CD4-positive, alpha-beta memory T cell (primary cell): ENCODE data around the gene AKT1S1. TPM values are rescaled to one million over a fixed set of nuclear protein-coding genes. Genes with fewer than 3 reads are reported as not detected.

Experiments
- CTCF ChIA-PET: fragments of 350-600 bp; sonication (Branson Sonifier 250); formaldehyde crosslinking; loops from one replicate; lab custom pipeline; 2021; ENCODE audit warnings: inconsistent platforms; ENCODE audit not compliant: partially characterized antibody; lab: Charles Lee
- POLR2A ChIA-PET: fragments of 350-600 bp; sonication (Branson Sonifier 250); formaldehyde crosslinking; loops from one replicate; lab custom pipeline; 2021; ENCODE audit not compliant: partially characterized antibody; lab: Charles Lee
- DNase-seq, 5 donors: peaks; one replicate each; pipeline versions ENCODE4 v3.0.0 to v3.0.0-alpha.2; 2020 to 2022; ENCODE audit warnings: mixed read lengths in 1 of 5
- H3K27ac ChIP-seq: one replicate; pipeline ENCODE4 v1.7.0; 2013; ENCODE audit warnings: low read depth, low read length
- H3K27me3 ChIP-seq: 2 replicates; pipeline ENCODE4 v1.7.0; 2013; ENCODE audit warnings: mild to moderate bottlenecking, low read length, moderate library complexity; ENCODE audit not compliant: insufficient read depth
- H3K36me3 ChIP-seq: 2 replicates; pipeline ENCODE4 v1.7.0; 2013; ENCODE audit warnings: mild to moderate bottlenecking, low read length, moderate library complexity; ENCODE audit not compliant: insufficient read depth
- H3K4me1 ChIP-seq: 2 replicates; pipeline ENCODE4 v1.7.0; 2013; ENCODE audit warnings: mild to moderate bottlenecking, low read length, moderate library complexity; ENCODE audit not compliant: insufficient read depth
- H3K4me3 ChIP-seq, 2 donors: one replicate each; pipeline ENCODE4 v1.7.0; 2013; ENCODE audit warnings: low read length in 2 of 2, mild to moderate bottlenecking in 1 of 2
- H3K9me3 ChIP-seq, 2 donors: one replicate each; pipeline ENCODE4 v1.7.0; 2013; ENCODE audit warnings: low read length in 2 of 2, control low read depth in 1 of 2; ENCODE audit not compliant: control insufficient read depth in 1 of 2
- H3K27ac Mint-ChIP-seq, 7 donors: one replicate each; pipeline ENCODE4 v1.8.0; 2020 to 2021; ENCODE audit warnings: mixed read lengths in 7 of 7, mild to moderate bottlenecking in 6 of 7, inconsistent platforms in 3 of 7, moderate library complexity in 3 of 7
- H3K27me3 Mint-ChIP-seq, 2 donors: one replicate each; pipeline ENCODE4 v1.8.0; 2020 to 2021; ENCODE audit warnings: mixed read lengths in 2 of 2
- H3K36me3 Mint-ChIP-seq, 2 donors: one replicate each; pipeline ENCODE4 v1.8.0; 2020 to 2021; ENCODE audit warnings: mixed read lengths in 2 of 2, inconsistent platforms in 1 of 2, mild to moderate bottlenecking in 1 of 2
- H3K4me1 Mint-ChIP-seq, 4 donors: one replicate each; pipeline ENCODE4 v1.8.0; 2020 to 2021; ENCODE audit warnings: mixed read lengths in 4 of 4, mild to moderate bottlenecking in 1 of 4
- H3K4me3 Mint-ChIP-seq, 8 donors: one replicate each; pipeline ENCODE4 v1.8.0; 2020 to 2021; ENCODE audit warnings: mixed read lengths in 8 of 8, mild to moderate bottlenecking in 7 of 8, moderate library complexity in 6 of 8, inconsistent platforms in 3 of 8
- H3K9me3 Mint-ChIP-seq, 8 donors: one replicate each; pipeline ENCODE4 v1.8.0; 2020 to 2021; ENCODE audit warnings: mixed read lengths in 8 of 8, mild to moderate bottlenecking in 5 of 8, inconsistent platforms in 3 of 8, moderate library complexity in 1 of 8
- intact Hi-C: fragments of 100-400 bp; cut with micrococcal nuclease; formaldehyde crosslinking; loops from one replicate; pipeline ENCODE4 v1.15.1; 2023
- polyA plus RNA-seq, 2 donors: library from polyadenylated mRNA; unstranded; fragments of 300-500 nt; fragmentation: Illumina TruSeq; gene quantifications; one replicate each; pipeline ENCODE4 v1.2.3, GENCODE V29; 2021
- total RNA-seq, 2 experiments: library from RNA; stranded (reverse); gene quantifications; one replicate each; pipeline ENCODE4 v1.2.3, GENCODE V29; 2021

AKT1S1 gene
- total and polyA plus RNA-seq, 4 experiments from 2014 or later = 2.5 to 20.2 (median 12.2) TPM

DNA sequence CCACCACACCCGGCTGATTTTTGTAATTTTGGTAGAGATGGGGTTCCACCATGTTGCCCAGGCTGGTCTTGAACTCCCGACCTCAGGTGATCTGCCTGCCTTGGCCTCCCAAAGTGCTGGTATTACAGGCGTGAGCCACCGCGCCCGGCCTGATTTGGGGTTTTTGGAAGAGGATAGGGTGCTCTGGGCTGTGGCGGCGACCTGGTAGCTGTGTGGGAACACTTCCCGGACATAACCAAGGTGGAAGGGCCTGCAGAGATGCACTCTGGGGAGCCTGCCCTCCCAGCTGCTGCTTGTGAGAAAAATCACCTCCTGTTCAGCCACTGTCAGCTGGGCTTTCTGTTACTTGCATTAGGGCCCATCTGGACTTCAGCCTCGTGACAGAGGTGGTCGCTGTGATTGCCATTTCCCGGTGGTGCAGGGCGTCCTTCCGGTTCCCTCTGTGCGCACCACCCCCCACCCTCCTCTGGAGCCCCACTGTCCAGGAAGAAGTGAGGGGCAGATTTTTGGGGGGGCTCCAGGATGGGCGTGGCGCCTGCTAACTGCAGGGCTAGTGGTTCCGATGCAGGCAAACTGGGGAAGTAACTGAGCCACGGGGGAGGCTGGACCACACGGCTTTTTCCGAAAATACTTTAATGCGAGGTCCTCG lies 12.0 kb upstream of the AKT1S1 start:
- no peak overlapping the region for H3K4me3 ChIP-seq
- intact Hi-C loops = no loop called here
- POLR2A ChIA-PET = interaction anchor here (1.0 to 6.7 kb wide), 6 partner anchors 10 to 122 kb away, joined by 3 to 51 read pairs (median 7); partner anchors contain the start of genes AKT1S1, AP2A1, ATF5 and NUP62
- H3K36me3 ChIP-seq = peaks cover 8% of the 10 kb centered on the region
- H3K9me3 ChIP-seq = no peaks in the 10 kb centered on the region
- peak overlapping the region in 2 of 7 donors; percentile 19 to 81 for H3K27ac Mint-ChIP-seq
- H3K4me3 Mint-ChIP-seq = peak overlapping the region in 4 of 8 donors; percentile 17 to 44 (median 30)
- no peaks in the 10 kb centered on the region for H3K27me3 Mint-ChIP-seq
- DNase-seq = peak in 1 of 5 donors; percentile 28
- no peaks in the 10 kb centered on the region for H3K9me3 Mint-ChIP-seq
- H3K4me1 Mint-ChIP-seq = peaks cover 4 to 30% (median 19%) of the 10 kb centered on the region in 4 donors
- CTCF ChIA-PET = interaction anchor here (1.0 kb wide), 1 partner anchor 24 kb away, joined by 4 read pairs; no protein-coding TSS in a partner anchor
- H3K27me3 ChIP-seq = no peaks in the 10 kb centered on the region
- no peak overlapping the region for H3K27ac ChIP-seq
- H3K4me1 ChIP-seq = peaks cover 6% of the 10 kb centered on the region
- peaks cover 11% of the 10 kb centered on the region in 2 donors for H3K36me3 Mint-ChIP-seq

DNA sequence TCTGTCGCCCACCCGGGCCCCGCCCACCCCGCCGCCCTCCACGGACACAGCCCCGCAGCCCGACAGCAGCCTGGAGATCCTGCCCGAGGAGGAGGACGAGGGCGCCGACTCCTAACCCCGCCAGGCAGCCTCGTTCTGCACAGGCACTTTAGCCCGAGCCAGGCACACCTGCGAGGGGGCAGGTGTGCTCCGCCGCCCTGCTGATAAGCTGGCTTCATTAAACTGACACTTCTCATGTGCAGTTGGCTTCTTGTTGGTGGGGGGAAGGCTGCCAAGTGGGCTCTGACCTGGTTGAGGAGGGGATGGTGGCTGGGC lies 11.3 kb upstream of the AKT1S1 start:
- H3K36me3 ChIP-seq = peaks cover 15% of the 10 kb centered on the region
- intact Hi-C loops = no loop called here
- no peaks in the 10 kb centered on the region for H3K27me3 ChIP-seq
- Mint-ChIP-seq H3K4me3 (no peak overlapping the region), H3K27me3 (no peaks in the 10 kb centered on the region), H3K9me3 (no peaks in the 10 kb centered on the region), H3K36me3 (peaks cover 12 to 13% of the 10 kb centered on the region in 2 donors), H3K27ac (peak overlapping the region in 3 of 7 donors; percentile 19 to 81 (median 62)), H3K4me1 (peaks cover 4 to 30% (median 18%) of the 10 kb centered on the region in 4 donors)
- ChIA-PET POLR2A (interaction anchor here (1.0 to 6.7 kb wide), 4 partner anchors 12 to 71 kb away, joined by 3 to 51 read pairs (median 11); partner anchors contain the start of genes AKT1S1, ATF5, NUP62 and PTOV1), CTCF (no interaction called here)
- no peak overlapping the region for H3K4me3 ChIP-seq
- H3K27ac ChIP-seq = no peak overlapping the region
- peak in 1 of 5 donors; percentile 21 for DNase-seq
- H3K9me3 ChIP-seq = no peaks in the 10 kb centered on the region
- H3K4me1 ChIP-seq = peaks cover 6% of the 10 kb centered on the region

DNA sequence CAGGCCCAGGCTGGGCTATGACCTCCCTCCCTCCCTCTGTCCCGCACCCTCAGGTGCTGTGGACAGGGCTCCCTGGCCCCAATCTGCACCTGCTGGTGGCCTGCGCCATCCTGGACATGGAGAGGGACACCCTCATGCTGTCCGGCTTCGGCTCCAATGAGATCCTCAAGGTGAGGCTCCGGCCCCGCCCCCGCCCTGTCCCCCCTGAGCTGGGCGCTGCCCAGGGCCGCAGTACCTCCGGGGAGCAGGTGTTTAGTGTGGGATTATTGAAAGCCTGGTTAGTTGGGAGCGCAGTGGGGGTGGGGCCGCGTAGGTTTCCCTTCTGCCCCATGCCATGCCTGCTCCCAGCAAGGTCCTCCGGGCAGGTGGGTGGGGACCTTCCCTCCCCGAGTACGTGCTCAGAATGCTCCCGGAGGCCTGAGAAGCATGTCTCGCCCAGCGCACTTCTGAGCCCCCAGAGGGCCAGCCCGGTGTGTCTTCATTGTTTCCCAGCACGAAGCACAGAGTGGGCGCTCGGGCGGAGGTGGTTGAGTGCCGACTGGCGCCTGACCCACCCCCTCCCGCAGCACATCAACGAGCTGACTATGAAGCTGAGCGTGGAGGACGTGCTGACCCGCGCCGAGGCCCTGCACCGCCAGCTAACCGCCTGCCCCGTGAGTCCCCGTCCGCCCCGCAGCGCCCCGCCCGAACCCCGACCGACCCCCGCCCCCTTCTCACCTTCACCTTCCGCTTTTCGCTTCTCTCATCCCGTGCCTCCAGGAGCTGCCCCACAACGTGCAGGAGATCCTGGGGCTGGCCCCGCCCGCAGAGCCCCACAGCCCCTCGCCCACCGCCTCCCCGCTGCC lies 10.7 kb upstream of the AKT1S1 start:
- CTCF ChIA-PET = no interaction called here
- H3K4me3 ChIP-seq = no peak overlapping the region
- peaks cover 6% of the 10 kb centered on the region for H3K4me1 ChIP-seq
- DNase-seq = peak in 1 of 5 donors; percentile 27
- Mint-ChIP-seq H3K4me3 (no peak overlapping the region), H3K27ac (no peak overlapping the region), H3K4me1 (peaks cover 2 to 24% (median 14%) of the 10 kb centered on the region in 4 donors), H3K27me3 (no peaks in the 10 kb centered on the region), H3K9me3 (no peaks in the 10 kb centered on the region), H3K36me3 (peaks cover 16 to 18% of the 10 kb centered on the region in 2 donors)
- H3K27me3 ChIP-seq = no peaks in the 10 kb centered on the region
- no peak overlapping the region for H3K27ac ChIP-seq
- H3K9me3 ChIP-seq = no peaks in the 10 kb centered on the region
- peaks cover 21% of the 10 kb centered on the region for H3K36me3 ChIP-seq
- POLR2A ChIA-PET = interaction anchor here (1.0 to 6.7 kb wide), 3 partner anchors 11 to 70 kb away, joined by 3 to 51 read pairs (median 5); partner anchors contain the start of genes AKT1S1, ATF5, NUP62 and TBC1D17
- intact Hi-C loops = no loop called here

DNA sequence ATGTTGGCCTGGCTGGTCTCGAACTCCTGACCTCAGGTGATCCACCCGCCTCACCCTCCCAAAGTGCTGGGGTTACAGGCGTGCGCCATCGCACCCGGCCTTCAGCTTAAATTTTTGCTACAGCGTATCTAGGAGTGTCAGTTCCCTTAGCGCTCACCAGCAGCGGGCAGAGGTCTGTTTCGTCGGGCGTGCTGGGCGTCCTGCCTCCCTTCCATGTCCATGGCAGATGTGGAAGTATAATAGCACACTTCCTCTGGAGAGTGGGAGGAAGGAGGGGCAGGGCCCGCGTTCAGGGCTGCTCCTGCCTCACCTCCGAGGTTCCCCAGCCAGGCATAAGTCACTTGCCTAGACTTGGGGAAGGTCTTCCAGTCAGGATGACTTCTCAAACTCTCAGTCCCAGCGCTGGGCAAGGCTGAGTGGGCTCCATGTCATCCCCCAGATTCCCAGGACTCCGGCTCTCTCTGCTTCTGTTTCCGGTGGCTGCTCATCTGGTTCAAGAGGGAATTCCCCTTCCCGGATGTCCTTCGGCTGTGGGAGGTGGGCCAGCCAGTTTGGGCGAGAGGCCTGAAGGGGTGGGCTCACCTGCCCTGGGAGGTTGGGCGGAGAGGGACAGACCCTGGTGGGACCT lies 10.0 kb upstream of the AKT1S1 start:
- Mint-ChIP-seq H3K36me3 (peaks cover 18 to 19% of the 10 kb centered on the region in 2 donors), H3K27ac (peak overlapping the region in 1 of 7 donors; percentile 12), H3K27me3 (no peaks in the 10 kb centered on the region), H3K9me3 (no peaks in the 10 kb centered on the region), H3K4me1 (peaks cover 2 to 18% (median 11%) of the 10 kb centered on the region in 4 donors), H3K4me3 (no peak overlapping the region)
- CTCF ChIA-PET = no interaction called here
- DNase-seq = no peak
- POLR2A ChIA-PET = interaction anchor here (0.8 to 6.7 kb wide), 2 partner anchors 10 to 18 kb away, joined by 3 to 51 read pairs; partner anchors contain the start of genes AKT1S1 and TBC1D17
- H3K4me3 ChIP-seq = no peak overlapping the region
- H3K9me3 ChIP-seq = no peaks in the 10 kb centered on the region
- H3K27me3 ChIP-seq = no peaks in the 10 kb centered on the region
- intact Hi-C loops = no loop called here
- no peak overlapping the region for H3K27ac ChIP-seq
- H3K36me3 ChIP-seq = peaks cover 28% of the 10 kb centered on the region
- peaks cover 6% of the 10 kb centered on the region for H3K4me1 ChIP-seq

DNA sequence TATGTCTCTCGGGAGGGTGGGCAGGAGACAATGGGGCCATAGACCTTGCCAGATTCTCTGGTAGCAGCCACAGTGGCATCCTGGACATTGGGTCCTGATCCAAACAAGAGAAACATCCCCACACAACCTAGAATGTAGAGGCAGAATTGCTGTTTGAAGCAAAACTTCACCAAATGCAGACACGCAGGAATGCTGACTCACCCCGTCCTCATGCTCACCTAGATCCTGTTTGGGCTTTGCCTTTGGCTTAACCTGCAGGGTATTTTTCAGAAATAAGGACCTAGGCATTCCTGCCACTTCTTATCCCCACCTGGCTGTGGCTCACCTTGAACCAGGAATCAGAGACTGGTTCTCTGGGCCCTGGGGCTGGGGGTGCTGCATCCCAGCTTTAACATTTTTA lies 7.6 kb upstream of the AKT1S1 start:
- intact Hi-C loops = no loop called here
- Histone ChIP-seq H3K4me3 (no peak overlapping the region), H3K27ac (no peak overlapping the region), H3K36me3 (peaks cover 49% of the 10 kb centered on the region), H3K9me3 (no peaks in the 10 kb centered on the region), H3K4me1 (peaks cover 4% of the 10 kb centered on the region), H3K27me3 (no peaks in the 10 kb centered on the region)
- Mint-ChIP-seq H3K4me1 (peaks cover 0 to 15% (median 2%) of the 10 kb centered on the region in 4 donors), H3K27ac (peak overlapping the region in 1 of 7 donors; percentile 29), H3K27me3 (no peaks in the 10 kb centered on the region), H3K36me3 (peaks cover 22 to 24% of the 10 kb centered on the region in 2 donors), H3K4me3 (no peak overlapping the region), H3K9me3 (no peaks in the 10 kb centered on the region)
- POLR2A ChIA-PET = no interaction called here
- DNase-seq = no peak
- CTCF ChIA-PET = interaction anchor here (1.2 kb wide), 1 partner anchor 53 kb away, joined by 3 read pairs; no protein-coding TSS in a partner anchor

DNA sequence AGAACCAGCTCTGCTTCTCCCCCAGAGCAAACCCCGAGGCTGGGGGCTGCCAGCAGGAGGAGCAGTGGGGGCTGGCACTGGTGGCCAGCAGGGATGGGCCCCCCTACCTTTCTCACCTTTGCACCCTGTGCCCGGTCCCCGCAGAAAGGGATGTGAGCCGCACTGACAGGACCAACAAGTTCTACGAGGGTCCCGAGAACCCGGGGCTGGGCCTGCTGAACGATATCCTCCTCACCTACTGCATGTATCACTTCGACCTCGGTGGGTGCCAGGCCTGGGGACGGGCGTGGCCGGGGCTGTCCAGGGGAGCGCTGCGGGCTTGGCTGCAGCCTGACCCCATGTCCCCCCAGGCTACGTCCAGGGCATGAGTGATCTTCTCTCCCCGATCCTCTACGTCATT lies 7.0 kb upstream of the AKT1S1 start:
- Histone ChIP-seq H3K9me3 (no peaks in the 10 kb centered on the region), H3K4me3 (no peak overlapping the region), H3K27ac (no peak overlapping the region), H3K4me1 (peaks cover 4% of the 10 kb centered on the region), H3K36me3 (peaks cover 55% of the 10 kb centered on the region), H3K27me3 (no peaks in the 10 kb centered on the region)
- no peak overlapping the region for H3K27ac Mint-ChIP-seq
- H3K36me3 Mint-ChIP-seq = peaks cover 26 to 28% of the 10 kb centered on the region in 2 donors
- H3K4me3 Mint-ChIP-seq = no peak overlapping the region
- H3K4me1 Mint-ChIP-seq = peaks cover 0 to 13% (median 2%) of the 10 kb centered on the region in 4 donors
- no peak for DNase-seq
- H3K9me3 Mint-ChIP-seq = no peaks in the 10 kb centered on the region
- CTCF ChIA-PET = interaction anchor here (1.2 kb wide), 1 partner anchor 54 kb away, joined by 3 read pairs; no protein-coding TSS in a partner anchor
- POLR2A ChIA-PET = interaction anchor here (1.2 kb wide), 1 partner anchor 16 kb away, joined by 3 read pairs; the partner anchor contains the start of gene PNKP
- intact Hi-C loops = no loop called here
- H3K27me3 Mint-ChIP-seq = no peaks in the 10 kb centered on the region
